A549 (cell line): ENCODE results near the gene RSRC1. TPM values are rescaled to one million over a fixed set of nuclear protein-coding genes. Genes with fewer than 3 reads are reported as not detected.

Source experiments
- ATAC-seq, 2 experiments: fragments of 200-7000 bp in 1 of 2; fragments of >200 bp in 1 of 2; cut with Nextera tagmentation in 1 of 2; cut with Tn5 transposase in 1 of 2; 3 replicates each; pipeline versions ENCODE4 v1.8.0 to v1.9.1; 2018 to 2020; ENCODE audit warnings: mild to moderate bottlenecking in 1 of 2, moderate library complexity in 1 of 2
- CTCF ChIA-PET: fragments of 300-600 bp; sonication (Branson Sonifier 250); formaldehyde crosslinking; extraction: SDS; loops from one replicate; lab custom pipeline; 2021; ENCODE audit warnings: antibody characterized with exemption, inconsistent platforms; lab: Yijun Ruan, JAX
- POLR2A ChIA-PET: fragments of 350-600 bp; formaldehyde crosslinking; extraction: SDS; loops from one replicate; lab custom pipeline; 2021; ENCODE audit warnings: antibody characterized with exemption, inconsistent platforms; lab: Yijun Ruan, JAX
- DNase-seq, 2 experiments: peaks; one replicate each; pipeline versions ENCODE4 v3.0.0 to v3.0.0-alpha.2; 2011 to 2016; ENCODE audit warnings: low read depth in 1 of 2, low spot score in 1 of 2
- FAIRE-seq: peaks from 2 replicates; lab custom pipeline; 2011; peaks lifted over from hg19 to GRCh38; lab: Jason Lieb, UNC
- H3K27ac ChIP-seq, 2 experiments: fragments of >200 bp; sonication (Bioruptor Twin); formaldehyde crosslinking; 3 replicates each; pipeline ENCODE4 v1.5.1; 2016 to 2017
- H3K4me1 ChIP-seq: fragments of >200 bp; sonication (Bioruptor Twin); formaldehyde crosslinking; 3 replicates; pipeline ENCODE4 v1.6.1; 2016
- H3K4me2 ChIP-seq: fragments of >200 bp; sonication (Bioruptor Twin); formaldehyde crosslinking; 3 replicates; pipeline ENCODE4 v1.6.1; 2016
- H3K4me3 ChIP-seq: fragments of >200 bp; sonication (Bioruptor Twin); formaldehyde crosslinking; 3 replicates; pipeline ENCODE4 v1.5.1; 2016
- H3K9me3 ChIP-seq: fragments of >200 bp; sonication (Bioruptor Twin); formaldehyde crosslinking; 3 replicates; pipeline ENCODE4 v1.6.1; 2016
- ATOH8 ChIP-seq: fragments of 250-450 bp; sonication (Bioruptor Pico); IDR thresholded peaks from 2 replicates; pipeline ENCODE4 v1.5.0; 2020; ENCODE audit warnings: low read depth, mild to moderate bottlenecking, moderate library complexity
- CBX2 ChIP-seq: fragments of 200-600 bp; sonication (generic); IDR thresholded peaks from 2 replicates; pipeline ENCODE4 v1.6.1; 2016; ENCODE audit warnings: low read depth, mild to moderate bottlenecking, borderline replicate concordance
- CEBPB ChIP-seq, 2 experiments: fragments of >200 bp in 1 of 2; sonication (Bioruptor Twin) in 1 of 2; formaldehyde crosslinking in 1 of 2; IDR thresholded peaks; 2 replicates each; pipeline ENCODE4 v1.6.1; 2012 to 2016
- CHD2 ChIP-seq: fragments of 150-350 bp; IDR thresholded peaks from 2 replicates; pipeline ENCODE4 v1.6.1; 2014; ENCODE audit warnings: low read length; ENCODE audit not compliant: partially characterized antibody
- EHF ChIP-seq: fragments of 250-450 bp; sonication (Bioruptor Pico); IDR thresholded peaks from 2 replicates; pipeline ENCODE4 v1.5.0; 2020; ENCODE audit warnings: mild to moderate bottlenecking
- FOSB ChIP-seq: fragments of 250-450 bp; sonication (Bioruptor Pico); IDR thresholded peaks from 2 replicates; pipeline ENCODE4 v1.5.0; 2020; ENCODE audit warnings: mild to moderate bottlenecking, moderate library complexity
- FOXS1 ChIP-seq: fragments of 250-450 bp; sonication (Bioruptor Pico); IDR thresholded peaks from 2 replicates; pipeline ENCODE4 v1.5.0; 2020; ENCODE audit warnings: mild to moderate bottlenecking, moderate library complexity
- GATA3 ChIP-seq: IDR thresholded peaks from 2 replicates; pipeline ENCODE4 v1.6.1; 2012; ENCODE audit warnings: borderline replicate concordance
- HES2 ChIP-seq: fragments of >200 bp; sonication (Bioruptor Twin); formaldehyde crosslinking; IDR thresholded peaks from 2 replicates; pipeline ENCODE4 v1.6.1; 2016
- JUN ChIP-seq, 2 experiments: fragments of >200 bp; sonication (Bioruptor Twin); formaldehyde crosslinking; IDR thresholded peaks; 2 replicates in 1 of 2; 3 replicates in 1 of 2; pipeline ENCODE4 v1.6.1; 2016 to 2017
- KDM5A ChIP-seq: fragments of 200-600 bp; sonication (generic); IDR thresholded peaks from 2 replicates; pipeline ENCODE4 v1.6.1; 2016; ENCODE audit warnings: antibody characterized with exemption, mild to moderate bottlenecking
- NFE2L2 ChIP-seq: fragments of 150-350 bp; conservative IDR thresholded peaks from 2 replicates; pipeline ENCODE4 v1.6.1; 2014; ENCODE audit warnings: low read length
- POLR2AphosphoS2 ChIP-seq: conservative IDR thresholded peaks from 2 replicates; pipeline ENCODE4 v1.6.1; 2012; ENCODE audit warnings: low read length, improper control_type of control experiment, inconsistent platforms
- RAD21 ChIP-seq, 2 experiments: fragments of >200 bp in 1 of 2; sonication (Bioruptor Twin) in 1 of 2; formaldehyde crosslinking in 1 of 2; IDR thresholded peaks in 1 of 2; conservative IDR thresholded peaks in 1 of 2; 2 replicates in 1 of 2; 3 replicates in 1 of 2; pipeline ENCODE4 v1.6.1; 2012 to 2018; ENCODE audit warnings: inconsistent platforms in 1 of 2
- RARB ChIP-seq: fragments of 250-450 bp; sonication (Bioruptor Pico); IDR thresholded peaks from 2 replicates; pipeline ENCODE4 v1.8.0; 2021; ENCODE audit warnings: mild to moderate bottlenecking, moderate library complexity
- RCOR1 ChIP-seq: fragments of 150-350 bp; IDR thresholded peaks from 2 replicates; pipeline ENCODE4 v1.6.1; 2014; ENCODE audit warnings: antibody characterized with exemption, low read length, low read depth
- REST ChIP-seq: fragments of 200-600 bp; sonication (generic); IDR thresholded peaks from 2 replicates; pipeline ENCODE4 v1.6.1; 2016; ENCODE audit warnings: antibody characterized with exemption, mild to moderate bottlenecking, moderate library complexity
- RNF2 ChIP-seq: fragments of 200-600 bp; sonication (generic); IDR thresholded peaks from 2 replicates; pipeline ENCODE4 v1.6.1; 2016; ENCODE audit warnings: low read depth, mild to moderate bottlenecking, antibody characterized with exemption, moderate library complexity, borderline replicate concordance
- TFCP2L1 ChIP-seq: fragments of 250-450 bp; sonication (Bioruptor Pico); IDR thresholded peaks from 2 replicates; pipeline ENCODE4 v1.5.0; 2021; ENCODE audit warnings: mild to moderate bottlenecking
- TP53 ChIP-seq: fragments of 250-450 bp; sonication (Bioruptor Pico); IDR thresholded peaks from 2 replicates; pipeline ENCODE4 v1.5.0; 2021; ENCODE audit warnings: mild to moderate bottlenecking, moderate library complexity
- ZSCAN20 ChIP-seq: fragments of 250-450 bp; sonication (Bioruptor Pico); IDR thresholded peaks from 2 replicates; pipeline ENCODE4 v1.8.0; 2022; ENCODE audit warnings: mild to moderate bottlenecking, moderate library complexity
- WGBS: methylation state at CpG from one replicate; pipeline ENCODE4 v1.1.6; 2017; ENCODE audit errors: missing lambda C conversion rate; 5-methylcytosine and 5-hydroxymethylcytosine counted together
- polyA plus RNA-seq, 4 experiments: library from polyadenylated mRNA; depleted of rRNA in 3 of 4; stranded (reverse); fragments of >200 nt; fragmentation: RNase III in 1 of 4; extraction: RNeasy Plus Mini Kit Qiagen cat#74134 plus additional on column Dnase treatment in 1 of 4; gene quantifications; 2 replicates in 3 of 4; 3 replicates in 1 of 4; pipeline ENCODE4 v1.2.3, GENCODE V29; 2011 to 2017
- TF ChIP-seq, protein P1 (sequence below): fragments of 150-350 bp; IDR thresholded peaks from 2 replicates; pipeline ENCODE4 v1.6.1; 2014; ENCODE audit warnings: low read depth, mild to moderate bottlenecking, low read length
- TF ChIP-seq, protein P2 (sequence below): IDR thresholded peaks from 2 replicates; pipeline ENCODE4 v1.6.1; 2012; ENCODE audit warnings: low read depth, borderline replicate concordance
- TF ChIP-seq, protein P3 (sequence below): fragments of >200 bp; sonication (Bioruptor Twin); formaldehyde crosslinking; IDR thresholded peaks from 3 replicates; pipeline ENCODE4 v1.5.1; 2016
- TF ChIP-seq, protein P4 (sequence below): IDR thresholded peaks from 2 replicates; pipeline ENCODE4 v1.6.1; 2012

The RSRC1 gene
- polyA plus RNA-seq, 2 of the 4 experiments (the other 2 are of a cell fraction): 17.5 to 52.2 TPM

DNA sequence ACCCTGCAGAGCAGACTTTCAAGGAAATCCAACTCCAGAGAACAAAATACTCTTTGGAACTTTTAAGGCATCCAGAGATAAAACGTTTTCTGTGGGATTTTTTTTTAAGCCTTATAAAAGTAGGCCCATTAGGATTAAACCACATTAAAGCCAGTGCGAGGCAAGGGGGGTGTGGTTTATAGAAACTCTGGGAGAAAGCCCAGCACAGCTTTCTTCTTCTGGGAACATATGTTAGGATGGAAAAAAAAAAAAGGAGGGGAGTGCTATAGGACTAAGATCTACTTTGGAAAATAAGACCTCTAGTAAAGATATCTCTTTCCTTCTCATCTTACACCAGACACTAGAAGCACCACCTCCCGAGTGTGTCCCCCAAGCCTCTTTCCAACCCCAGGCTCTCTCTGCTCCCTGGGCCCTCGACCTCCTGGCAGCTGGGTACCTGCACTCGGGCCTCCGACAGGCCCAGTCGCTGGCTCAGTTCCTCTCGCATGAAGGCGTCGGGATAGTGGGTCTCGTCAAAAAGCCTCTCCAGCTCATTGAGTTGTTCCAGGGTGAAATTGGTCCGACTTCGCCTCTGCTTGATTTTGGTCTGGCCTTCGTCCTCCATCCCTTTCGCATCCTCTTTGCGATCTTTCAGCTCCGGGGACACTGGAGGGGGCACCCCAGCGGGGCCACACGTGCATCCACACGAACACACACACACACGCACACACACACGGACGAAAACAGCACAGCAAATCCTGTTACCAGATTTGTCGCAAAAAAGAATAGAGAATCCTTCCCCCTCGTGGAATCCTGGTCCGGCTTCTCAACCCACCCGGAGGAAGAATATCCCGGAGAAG, 7.4 kb upstream of the RSRC1 start:
- ChIA-PET CTCF (no interaction called here), POLR2A (interaction anchor here (0.5 kb wide), 1 partner anchor 687 kb away, joined by 3 read pairs; no protein-coding TSS in a partner anchor)
- TF ChIP-seq CBX2 (no peak), TP53 (no peak), POLR2AphosphoS2 (no peak), HES2 (no peak), KDM5A (no peak), CHD2 (no peak), TFCP2L1 (CRISPR knock-in tag) (no peak), REST (no peak), NFE2L2 (no peak), ZSCAN20 (CRISPR knock-in tag) (no peak), FOSB (CRISPR knock-in tag) (no peak)
- TF ChIP-seq, protein P1, sequence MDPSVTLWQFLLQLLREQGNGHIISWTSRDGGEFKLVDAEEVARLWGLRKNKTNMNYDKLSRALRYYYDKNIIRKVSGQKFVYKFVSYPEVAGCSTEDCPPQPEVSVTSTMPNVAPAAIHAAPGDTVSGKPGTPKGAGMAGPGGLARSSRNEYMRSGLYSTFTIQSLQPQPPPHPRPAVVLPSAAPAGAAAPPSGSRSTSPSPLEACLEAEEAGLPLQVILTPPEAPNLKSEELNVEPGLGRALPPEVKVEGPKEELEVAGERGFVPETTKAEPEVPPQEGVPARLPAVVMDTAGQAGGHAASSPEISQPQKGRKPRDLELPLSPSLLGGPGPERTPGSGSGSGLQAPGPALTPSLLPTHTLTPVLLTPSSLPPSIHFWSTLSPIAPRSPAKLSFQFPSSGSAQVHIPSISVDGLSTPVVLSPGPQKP: no peak
- TF ChIP-seq, protein P2, sequence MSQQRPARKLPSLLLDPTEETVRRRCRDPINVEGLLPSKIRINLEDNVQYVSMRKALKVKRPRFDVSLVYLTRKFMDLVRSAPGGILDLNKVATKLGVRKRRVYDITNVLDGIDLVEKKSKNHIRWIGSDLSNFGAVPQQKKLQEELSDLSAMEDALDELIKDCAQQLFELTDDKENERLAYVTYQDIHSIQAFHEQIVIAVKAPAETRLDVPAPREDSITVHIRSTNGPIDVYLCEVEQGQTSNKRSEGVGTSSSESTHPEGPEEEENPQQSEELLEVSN: no peak
- TF ChIP-seq, protein P3, sequence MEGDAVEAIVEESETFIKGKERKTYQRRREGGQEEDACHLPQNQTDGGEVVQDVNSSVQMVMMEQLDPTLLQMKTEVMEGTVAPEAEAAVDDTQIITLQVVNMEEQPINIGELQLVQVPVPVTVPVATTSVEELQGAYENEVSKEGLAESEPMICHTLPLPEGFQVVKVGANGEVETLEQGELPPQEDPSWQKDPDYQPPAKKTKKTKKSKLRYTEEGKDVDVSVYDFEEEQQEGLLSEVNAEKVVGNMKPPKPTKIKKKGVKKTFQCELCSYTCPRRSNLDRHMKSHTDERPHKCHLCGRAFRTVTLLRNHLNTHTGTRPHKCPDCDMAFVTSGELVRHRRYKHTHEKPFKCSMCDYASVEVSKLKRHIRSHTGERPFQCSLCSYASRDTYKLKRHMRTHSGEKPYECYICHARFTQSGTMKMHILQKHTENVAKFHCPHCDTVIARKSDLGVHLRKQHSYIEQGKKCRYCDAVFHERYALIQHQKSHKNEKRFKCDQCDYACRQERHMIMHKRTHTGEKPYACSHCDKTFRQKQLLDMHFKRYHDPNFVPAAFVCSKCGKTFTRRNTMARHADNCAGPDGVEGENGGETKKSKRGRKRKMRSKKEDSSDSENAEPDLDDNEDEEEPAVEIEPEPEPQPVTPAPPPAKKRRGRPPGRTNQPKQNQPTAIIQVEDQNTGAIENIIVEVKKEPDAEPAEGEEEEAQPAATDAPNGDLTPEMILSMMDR: no peak
- WGBS: 83% methylated on average over 28 of the region's 28 CpGs
- Histone ChIP-seq H3K9me3 (no peaks in the 10 kb centered on the region), H3K27ac (no peak overlapping the region), H3K4me3 (no peak overlapping the region), H3K4me1 (peaks cover 6% of the 10 kb centered on the region; the same call in 1 of the 3 replicates), H3K4me2 (no peak overlapping the region)
- DNase-seq: no peak
- ATAC-seq: no peak
- no peak for FAIRE-seq

DNA sequence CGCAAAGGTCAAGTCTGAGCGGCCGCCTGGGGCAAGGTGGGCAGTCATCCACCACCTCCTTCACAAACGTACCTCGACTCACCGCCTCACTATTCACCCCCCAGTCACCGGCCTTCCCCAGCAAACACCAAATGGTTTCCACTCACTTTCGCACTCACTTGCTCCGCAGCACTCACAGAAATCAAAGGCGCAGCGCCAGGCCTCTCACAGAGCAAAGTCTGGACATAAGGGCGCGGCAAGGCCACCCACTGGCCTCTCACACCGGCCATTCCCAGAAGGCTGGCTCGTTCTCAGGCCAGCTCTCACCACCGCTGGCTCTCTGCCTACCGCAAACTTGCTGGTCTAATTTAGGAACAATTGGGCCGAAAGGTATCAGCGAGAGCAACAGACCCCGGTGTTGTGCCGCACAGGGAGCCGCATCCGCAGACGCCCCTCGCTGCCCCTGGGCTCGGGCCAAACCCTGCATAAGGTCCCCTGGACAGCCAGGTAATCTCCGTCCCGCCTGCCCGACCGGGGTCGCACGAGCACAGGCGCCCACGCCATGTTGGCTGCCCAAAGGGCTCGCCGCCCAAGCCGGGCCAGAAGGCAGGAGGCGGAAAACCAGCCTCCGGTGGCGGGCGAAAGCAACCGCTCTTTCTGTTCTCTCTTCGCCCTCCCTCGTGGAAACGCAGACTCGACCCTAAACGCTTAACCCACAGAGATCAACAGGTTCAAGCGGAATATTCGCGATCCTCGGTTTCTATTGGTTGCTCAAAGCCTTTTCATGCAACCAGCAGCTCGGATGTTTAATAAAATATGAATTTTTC, 6.6 kb upstream of the RSRC1 start:
- Histone ChIP-seq H3K4me2 (no peak overlapping the region), H3K27ac (no peak overlapping the region), H3K4me3 (no peak overlapping the region), H3K9me3 (no peaks in the 10 kb centered on the region), H3K4me1 (peaks cover 9% of the 10 kb centered on the region; the same call in 1 of the 3 replicates)
- ATAC-seq (no peak), DNase-seq (no peak), FAIRE-seq (no peak)
- ChIA-PET CTCF (no interaction called here), POLR2A (no interaction called here)
- WGBS: 91% methylated on average over 47 of the region's 52 CpGs
- no peak for TF ChIP-seq RNF2
- no peak for TF ChIP-seq EHF (CRISPR knock-in tag)
- no peak for TF ChIP-seq POLR2AphosphoS2
- TF ChIP-seq TFCP2L1 (CRISPR knock-in tag): no peak
- TF ChIP-seq RAD21 (conservative IDR thresholded peaks at IDR 0.05 in 1 of 2, IDR thresholded peaks at IDR 0.05 in 1 of 2): no peak
- TF ChIP-seq CEBPB (IDR thresholded peaks at IDR 0.05): no peak
- no peak for TF ChIP-seq RARB
- TF ChIP-seq JUN (IDR thresholded peaks at IDR 0.05): no peak
- TF ChIP-seq GATA3: no peak
- TF ChIP-seq, protein P4, sequence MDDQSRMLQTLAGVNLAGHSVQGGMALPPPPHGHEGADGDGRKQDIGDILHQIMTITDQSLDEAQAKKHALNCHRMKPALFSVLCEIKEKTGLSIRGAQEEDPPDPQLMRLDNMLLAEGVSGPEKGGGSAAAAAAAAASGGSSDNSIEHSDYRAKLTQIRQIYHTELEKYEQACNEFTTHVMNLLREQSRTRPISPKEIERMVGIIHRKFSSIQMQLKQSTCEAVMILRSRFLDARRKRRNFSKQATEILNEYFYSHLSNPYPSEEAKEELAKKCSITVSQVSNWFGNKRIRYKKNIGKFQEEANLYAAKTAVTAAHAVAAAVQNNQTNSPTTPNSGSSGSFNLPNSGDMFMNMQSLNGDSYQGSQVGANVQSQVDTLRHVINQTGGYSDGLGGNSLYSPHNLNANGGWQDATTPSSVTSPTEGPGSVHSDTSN: no peak
- no peak for TF ChIP-seq ATOH8 (CRISPR knock-in tag)
- no peak for TF ChIP-seq FOXS1 (CRISPR knock-in tag)
- TF ChIP-seq RCOR1: no peak
